GM18867 (cell line): Measurements from ENCODE around the gene UFM1.
"Not testable (repeated sequence)": the region's sequence is repeated elsewhere in the genome, so short reads cannot be mapped to it uniquely, and the experiment has no call there.

Experiments
- ATAC-seq: cut with Tn5 transposase; IDR thresholded peaks from one replicate; pipeline ENCODE4 v1.9.1; 2021; ENCODE audit warnings: mild to moderate bottlenecking, moderate library complexity; ENCODE audit not compliant: unreplicated experiment

Gene UFM1

DNA sequence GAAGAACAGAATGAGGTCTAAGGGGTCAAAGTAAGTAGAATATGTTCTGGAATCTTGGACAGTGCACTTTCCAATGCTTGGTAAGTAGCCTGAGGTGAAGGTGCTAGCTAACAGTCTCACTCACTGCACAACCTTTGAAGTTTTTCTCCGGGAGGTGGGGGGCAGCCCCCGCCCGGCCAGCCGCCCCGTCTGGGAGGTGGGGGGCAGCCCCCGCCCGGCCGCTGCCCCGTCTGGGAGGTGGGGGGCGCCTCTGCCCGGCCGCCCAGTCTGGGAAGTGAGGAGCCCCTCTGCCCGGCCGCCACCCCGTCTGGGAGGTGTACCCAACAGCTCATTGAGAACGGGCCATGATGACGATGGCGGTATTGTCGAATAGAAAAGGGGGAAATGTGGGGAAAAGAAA is 14.1 kb downstream of the UFM1 start:
- not testable (repeated sequence) for ATAC-seq

DNA sequence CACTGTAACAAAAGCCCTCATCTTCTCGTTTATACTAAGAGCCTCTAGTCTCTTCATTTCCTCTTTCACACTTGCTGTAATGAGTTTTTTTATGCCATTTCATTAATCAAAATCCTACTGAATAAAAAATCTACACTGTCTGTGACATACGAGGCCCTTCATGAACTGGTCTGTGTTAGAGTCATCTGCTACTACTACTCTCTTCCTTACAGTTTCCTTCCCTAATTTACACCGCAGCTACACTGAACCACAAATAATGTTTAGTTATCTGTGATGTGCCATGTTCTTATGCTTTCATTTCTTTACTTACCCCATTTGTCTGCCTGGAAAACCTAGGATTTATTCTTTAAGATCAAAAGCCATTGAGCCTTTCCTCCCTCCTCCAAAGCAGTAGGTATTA is 16.0 kb downstream of the UFM1 start:
- no peak for ATAC-seq

DNA sequence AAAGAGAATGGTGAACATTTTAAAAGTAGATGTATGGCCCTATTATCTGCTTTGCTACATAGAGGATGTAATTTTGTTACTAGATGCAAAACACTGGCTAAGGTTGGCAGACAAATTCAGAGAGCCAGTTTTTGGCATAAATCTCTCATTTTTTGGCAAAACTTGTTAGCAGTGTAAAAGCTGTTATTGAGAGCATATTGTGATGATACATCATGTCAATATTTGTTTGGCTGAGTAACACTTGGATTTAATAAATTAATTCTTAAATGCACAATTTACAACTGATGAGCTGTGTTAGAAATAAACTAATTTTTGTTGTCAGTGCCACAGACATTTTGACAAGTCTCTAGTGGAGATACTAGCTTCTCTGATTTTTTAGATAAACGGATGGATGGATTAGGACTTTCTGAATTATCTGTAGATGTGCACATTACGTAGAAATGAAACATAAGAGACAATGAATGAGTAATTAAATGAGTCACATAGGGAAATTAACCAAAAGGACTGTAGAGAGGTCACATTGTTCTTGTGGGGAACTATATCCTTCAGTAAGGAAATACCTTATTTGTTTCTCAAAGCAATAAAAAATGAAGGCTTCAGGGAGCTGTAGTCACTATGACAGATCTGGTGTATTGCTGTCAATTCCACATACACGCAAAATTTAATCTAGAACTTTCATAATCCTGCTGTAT is 17.4 kb downstream of the UFM1 start:
- no peak for ATAC-seq

DNA sequence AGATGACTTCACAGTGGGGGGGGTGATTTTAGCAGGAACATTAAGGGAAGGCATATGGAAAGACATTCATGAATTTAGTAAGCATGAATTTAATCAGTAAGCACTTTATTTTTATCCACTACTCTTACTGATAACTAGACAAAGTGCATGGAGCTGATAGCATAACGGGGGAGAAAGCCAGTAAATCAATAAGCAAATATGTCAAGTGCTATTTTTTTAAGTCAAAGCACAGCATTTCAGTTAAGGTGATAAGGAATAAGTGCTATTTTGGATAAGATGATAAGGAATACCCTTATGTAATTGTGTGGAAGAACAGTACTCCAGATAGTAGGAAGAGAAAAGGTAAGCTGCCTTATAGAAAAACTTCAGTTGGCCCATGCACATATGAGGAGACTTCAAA is 19.4 kb downstream of the UFM1 start:
- ATAC-seq: no peak

DNA sequence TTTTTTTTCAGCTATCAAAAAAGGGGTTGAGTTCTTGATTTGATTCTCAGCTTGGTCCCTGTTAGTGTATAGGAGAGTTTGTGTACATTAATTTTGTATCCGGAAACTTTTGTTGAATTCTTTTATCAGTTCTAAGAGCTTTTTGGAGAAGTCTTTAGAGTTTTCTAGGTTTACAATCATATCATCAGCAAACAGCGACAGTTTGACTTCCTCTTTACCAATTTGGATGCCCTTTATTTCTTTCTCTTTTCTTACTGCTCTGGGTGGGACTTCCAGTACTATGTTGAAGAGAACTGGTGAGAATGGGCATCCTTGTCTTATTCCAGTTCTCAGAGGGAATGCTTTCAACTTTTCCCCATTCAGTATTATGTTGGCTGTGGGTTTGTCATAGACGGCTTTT is 20.4 kb downstream of the UFM1 start:
- not testable (repeated sequence) for ATAC-seq

DNA sequence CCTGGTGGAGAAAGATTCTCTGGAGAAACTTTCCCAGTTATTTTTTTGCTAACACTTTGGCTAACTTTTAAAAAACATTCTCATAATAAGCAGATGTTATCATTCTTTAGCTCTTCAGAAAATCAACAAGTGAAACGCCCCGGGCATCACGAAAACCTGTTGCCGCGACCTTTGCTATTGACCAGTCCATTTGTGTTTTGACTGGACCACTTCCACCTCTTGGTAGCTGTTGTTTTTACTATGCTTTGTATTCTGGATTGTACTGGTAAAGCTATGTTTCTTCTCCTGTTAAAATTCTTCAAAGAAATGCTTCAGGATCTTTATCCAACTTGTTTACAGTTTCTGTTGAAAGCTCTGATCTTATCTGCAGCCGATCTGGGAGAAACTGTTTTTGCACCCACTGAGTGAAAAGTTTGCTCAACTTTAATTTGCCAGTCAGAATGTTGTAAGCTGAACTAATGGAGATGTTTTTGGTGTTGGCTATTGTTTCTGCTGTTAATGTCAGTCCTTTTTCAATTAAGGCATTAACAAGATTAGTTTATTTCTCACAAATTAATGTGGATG is 23.3 kb downstream of the UFM1 start:
- no peak for ATAC-seq

DNA sequence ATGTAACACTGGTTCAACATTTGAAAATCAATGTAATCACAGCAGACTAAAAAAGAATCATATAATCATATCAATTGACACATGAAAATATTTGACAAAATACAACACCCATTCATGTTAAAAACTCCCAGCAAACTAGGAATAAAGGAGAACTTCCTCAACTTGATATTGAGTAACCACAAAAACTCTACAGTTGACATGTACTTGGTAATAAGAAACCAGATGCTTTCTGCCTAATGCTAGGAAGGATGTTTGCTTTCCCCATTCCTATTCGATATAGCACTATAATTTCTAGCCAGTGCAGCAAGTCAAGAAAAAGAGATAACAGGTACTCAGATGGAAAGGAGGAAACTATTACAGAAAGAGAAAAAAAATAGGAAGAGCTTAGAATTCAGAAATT is 26.9 kb downstream of the UFM1 start:
- ATAC-seq: no peak

DNA sequence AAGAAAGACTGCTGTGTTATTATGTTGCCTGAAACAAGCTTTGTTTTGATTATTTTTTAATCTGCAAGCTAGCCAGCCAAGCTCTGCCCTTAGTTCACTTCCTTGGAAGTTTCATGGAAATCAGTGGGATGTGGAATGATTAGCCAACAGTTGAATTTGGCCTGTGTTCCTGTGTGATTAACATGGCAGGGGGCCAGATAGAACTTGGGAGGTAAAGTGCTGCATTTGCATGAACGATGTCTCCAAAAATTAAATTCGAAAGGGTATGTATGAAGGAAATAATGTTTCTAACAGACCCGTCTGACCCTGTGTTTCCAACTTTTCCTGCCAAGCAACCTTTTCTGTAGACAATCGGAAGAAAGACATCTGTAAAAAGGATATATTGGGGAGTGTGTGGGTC is 32.2 kb downstream of the UFM1 start:
- no peak for ATAC-seq

DNA sequence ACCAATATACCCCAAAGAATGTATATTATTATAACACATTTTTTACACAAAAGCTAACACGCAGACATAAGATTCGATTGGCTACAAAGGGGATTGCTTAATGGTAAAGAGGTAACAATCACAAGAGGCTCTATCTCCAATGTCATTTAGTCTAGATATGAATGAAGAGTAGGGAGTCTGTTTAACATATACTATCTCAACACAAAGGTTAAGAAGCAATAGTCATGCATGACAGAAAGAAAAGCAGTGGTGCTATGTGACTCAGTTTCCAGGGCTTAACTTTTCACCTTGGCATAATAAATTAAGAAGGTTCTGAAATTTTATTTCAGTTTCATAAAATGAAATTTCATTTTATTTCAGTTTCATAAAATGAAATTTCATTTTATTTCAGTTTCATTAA is 33.3 kb downstream of the UFM1 start:
- ATAC-seq: no peak

DNA sequence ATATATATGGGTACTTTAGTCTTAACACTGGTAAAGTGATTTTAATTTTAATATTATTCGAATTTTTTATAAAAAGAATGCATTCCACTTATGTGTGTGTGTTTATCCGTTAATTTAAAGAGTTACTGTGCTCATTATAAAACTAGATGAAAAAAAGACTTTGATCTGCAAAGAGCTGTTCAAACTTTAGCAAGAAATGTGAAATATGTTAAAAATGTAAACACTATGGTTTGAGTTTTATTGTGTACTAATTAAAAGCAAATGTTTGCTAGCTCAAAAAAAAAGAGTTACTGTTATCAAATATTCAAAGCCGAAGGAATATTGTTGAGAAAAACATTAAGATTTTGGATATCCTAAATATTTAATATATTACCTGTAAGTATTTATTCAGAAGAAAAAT is 34.5 kb downstream of the UFM1 start:
- no peak for ATAC-seq

DNA sequence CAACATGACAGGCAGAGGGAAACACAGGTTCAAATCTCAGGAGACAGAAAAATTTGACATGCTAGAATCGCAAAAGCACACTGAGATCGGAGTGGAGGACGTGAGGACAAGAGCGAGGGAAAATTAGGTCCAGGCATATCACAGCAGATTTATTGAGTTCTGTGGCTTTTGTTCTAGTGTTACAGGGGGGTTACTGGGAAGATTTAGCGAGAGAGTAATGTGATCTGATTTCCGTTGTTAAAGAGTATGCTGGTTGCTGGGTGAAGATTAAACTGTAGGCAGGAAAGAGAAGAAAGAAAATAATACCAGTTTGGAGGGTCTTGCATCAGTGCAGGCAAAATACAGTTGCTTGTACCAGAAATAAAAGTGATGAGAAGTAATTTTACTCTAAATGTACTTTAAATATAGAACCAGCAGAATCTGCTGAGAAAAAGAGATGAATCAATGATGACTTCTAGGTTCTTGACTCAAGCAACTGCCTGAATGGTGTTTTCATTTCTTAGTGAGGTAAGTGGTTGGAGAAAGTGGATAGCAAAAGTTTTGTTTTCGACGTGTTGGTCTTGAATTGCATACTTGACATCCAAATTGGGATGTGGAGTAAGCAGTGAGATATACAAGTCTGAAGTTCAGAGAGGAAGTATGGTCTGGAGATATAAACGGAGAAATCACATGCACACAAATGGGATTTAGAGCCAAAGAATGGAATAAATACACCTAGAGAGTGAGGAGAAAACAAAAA is 35.7 kb downstream of the UFM1 start:
- ATAC-seq: no peak

DNA sequence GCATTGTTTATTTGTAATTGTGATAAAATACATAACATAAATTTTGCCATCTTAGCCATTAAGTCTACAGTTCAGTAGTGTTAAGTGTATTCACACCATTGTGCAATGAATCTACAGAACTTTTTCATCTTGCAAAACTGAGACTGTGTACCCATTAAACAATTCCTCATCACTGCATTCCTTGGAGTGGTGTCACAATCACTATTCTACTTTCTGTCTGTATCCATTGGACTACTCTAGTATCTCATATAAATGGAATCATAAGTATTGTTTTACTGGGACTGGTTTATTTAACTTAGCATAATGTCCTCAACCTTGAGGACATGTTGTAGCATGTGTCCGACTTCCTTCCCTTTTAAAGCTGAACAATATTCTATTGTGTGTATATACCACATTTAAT is 36.8 kb downstream of the UFM1 start:
- no peak for ATAC-seq

DNA sequence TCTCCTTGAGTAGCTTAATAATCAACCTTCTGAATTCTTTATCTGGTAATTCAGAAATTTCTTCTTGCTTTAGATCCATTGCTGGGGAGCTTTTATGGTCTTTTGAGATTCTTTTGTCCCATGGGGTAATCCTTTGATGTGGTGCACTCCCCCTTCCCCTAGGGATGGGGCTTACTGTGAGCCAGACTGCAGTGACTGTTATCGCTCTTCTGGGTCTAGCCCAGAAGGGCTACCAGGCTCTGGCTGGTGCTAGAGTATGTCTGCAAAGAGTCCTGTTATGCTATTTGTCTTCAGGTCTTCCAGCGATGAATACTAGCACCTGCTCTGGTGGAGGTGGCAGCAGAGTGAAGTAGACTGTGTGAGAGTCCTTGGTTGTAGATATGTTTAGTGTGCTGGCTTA is 41.7 kb downstream of the UFM1 start:
- no peak for ATAC-seq

DNA sequence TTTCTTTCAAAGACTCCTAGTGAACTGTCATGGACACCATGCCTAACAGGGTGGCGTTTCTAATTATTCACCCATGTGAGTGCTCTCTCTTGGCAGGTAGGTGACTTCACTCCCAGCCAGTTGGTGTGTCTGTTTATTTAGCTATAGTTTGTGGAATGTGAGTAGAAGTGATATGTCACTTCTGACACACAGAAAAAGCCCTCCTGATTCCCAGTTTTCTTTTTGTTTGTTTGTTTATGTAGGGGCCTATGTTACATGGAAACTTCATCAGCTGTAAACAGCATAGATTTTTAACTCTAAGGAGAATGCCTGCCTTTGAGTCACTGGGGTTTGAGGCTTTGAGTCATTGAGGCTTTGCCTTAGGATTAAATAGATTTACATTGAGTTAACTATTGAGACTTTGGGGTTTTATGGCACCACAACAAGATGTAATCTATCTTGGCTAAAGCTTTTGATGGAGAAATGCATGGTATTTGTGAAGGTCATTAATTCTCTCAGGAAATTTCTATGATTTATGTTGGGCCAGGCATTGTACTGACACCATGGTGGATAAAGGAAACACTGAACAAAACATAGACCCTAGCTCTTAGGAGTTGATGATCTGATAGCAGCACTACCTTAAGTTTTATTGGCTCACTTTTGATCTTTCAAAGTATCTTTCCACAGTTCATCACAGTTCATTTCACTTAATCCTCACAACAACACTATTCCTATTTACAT is 45.3 kb downstream of the UFM1 start:
- no peak for ATAC-seq

DNA sequence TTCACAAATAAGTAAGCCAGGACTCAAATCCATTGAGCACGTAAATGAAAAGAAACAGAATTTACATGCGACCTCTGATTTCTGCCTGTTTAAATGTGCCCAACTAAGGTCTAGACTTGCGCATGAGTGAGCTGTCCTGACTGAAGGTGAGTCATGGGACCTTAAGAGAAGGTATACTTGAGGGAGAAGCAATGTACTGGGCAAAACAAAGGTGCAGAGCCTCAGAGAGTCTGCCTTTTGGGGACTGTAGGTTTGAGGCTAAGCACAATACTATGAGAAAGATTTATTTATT is 45.8 kb downstream of the UFM1 start:
- ATAC-seq: no peak

DNA sequence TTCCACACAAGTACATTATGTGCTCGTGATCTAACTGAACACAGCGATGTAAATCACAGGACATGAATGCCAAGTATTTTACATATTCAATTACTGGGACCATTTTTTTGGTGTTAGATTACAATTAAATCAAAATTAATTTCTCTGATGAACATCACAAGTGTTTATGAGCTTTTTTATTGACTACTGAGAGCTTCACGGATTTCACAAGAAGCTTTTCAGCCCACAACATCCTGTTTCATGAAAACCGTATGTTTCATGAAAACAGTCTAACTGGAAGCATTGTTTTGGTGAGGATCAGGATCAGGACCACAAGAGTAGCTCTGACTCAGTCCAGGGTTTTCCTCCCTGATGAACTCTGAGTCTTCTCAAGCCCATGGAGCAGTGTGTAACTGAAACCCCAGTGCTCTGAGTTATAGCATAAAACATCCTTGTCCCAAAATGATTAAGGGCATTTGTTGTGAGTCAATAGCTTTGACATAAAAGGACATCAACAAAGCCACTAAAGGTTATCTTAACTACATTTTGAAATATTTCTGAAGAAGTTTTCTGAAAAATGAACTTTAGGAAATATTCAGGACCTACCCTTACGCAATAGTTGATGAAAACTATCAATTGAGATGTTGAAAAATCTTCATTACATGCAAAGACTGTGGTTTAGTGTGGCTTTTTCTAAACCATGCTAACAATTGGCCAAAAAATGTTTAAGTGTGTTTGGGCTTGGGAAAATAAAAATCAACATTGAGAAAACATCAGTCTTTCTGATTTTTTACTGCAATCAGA is 49.3 kb downstream of the UFM1 start:
- no peak for ATAC-seq

DNA sequence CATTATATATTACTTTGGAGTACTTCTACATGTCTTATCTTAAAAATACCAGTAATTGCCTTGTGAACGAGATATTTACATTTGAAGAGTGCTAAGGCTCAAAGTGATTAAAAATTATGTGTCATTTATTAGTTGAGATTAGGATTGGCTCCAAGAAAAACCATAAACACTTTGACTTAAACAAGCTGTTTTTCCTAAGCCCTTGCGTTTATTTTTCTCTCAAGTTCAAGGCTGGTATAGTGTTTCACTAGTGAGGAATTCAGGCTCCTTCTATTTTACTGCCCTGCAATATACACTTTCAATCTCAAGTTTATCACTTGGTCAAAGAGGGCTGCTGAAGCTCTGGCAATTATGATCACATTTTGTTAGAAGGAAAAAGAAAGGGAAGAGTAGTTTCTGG is 49.9 kb downstream of the UFM1 start:
- no peak for ATAC-seq

DNA sequence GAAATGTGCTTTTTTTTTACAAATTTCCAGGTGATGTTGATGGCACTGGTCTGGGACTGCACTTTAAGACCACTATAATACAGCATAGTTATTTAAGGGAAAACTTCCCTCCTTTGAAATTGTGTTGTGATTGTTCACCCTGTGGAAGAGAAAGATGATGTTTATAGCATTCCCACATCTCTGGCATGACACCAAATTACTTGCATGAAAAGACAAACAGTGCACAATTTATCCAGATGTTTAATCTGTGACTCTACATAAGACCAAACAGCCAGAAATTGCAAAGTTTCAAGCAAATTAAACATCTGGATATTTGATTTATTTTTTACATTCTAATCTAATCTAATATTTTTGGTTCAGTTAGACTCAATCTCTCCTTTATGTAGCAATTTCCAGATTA is 51.6 kb downstream of the UFM1 start:
- no peak for ATAC-seq

DNA sequence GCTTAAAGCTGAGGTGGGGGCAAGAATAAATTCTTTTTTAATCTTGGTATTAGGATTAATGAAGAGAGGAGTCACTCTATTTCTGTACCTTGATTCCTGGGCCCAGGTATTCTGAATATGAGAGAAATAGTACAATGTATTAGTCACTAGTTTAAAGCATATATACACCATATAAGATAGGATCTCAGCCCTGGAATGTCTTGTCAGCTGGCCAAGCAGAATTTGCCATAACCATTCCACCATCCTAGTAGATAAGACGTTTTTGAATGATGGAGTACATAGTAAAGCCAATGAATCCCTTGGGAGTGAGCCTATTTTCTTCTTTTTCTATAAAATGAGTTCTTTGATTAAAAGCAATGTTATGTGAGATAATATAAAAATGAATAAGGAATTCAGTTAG is 55.6 kb downstream of the UFM1 start:
- no peak for ATAC-seq

DNA sequence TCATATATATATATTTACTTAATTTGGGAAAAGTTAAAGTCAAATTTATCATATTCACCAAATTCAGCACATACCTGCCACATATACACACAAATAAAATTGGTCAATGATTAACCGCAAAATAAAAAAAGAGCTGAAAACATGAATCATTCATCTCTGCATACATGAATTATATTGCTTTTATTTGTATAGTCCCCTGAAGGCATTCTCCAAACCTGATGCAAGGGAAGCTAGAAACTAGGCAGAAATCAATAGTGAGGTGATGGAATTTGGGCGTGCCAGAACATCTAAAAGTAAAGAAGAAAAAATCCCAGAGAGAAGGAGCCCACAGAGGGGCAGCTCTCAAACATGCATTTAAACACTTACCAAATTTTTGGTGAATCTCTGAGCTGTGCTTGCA is 60.1 kb downstream of the UFM1 start:
- no peak for ATAC-seq

DNA sequence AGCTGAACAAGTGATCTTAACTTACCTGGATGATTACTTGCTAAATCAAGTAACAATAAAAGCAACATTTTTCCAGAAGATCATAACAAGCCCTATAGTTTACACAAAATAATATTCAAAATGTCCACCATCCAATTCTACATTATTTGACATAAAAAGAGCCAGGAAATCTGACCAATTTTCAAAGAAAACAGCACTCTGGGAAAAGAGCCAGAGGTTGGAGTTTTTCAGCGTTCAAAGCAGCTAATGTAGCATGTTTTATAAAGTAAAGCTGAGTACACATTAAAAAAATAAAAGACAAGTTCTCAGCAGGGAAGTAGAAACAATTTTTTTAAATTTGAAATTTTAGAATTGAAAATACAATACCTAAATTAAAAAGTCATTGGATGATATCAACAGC is 62.6 kb downstream of the UFM1 start:
- ATAC-seq: no peak
